ENCODE measurements around the gene CDKN1C. TPM values are rescaled to one million over a fixed set of nuclear protein-coding genes. Genes with fewer than 3 reads are reported as not detected.
A peak's percentile ranks its signal among the peaks of the same experiment; 100 is the strongest.

Gene CDKN1C
- total RNA-seq, 4 donors from 2014 or later = 87.0 to 201 (median 121) TPM

DNA sequence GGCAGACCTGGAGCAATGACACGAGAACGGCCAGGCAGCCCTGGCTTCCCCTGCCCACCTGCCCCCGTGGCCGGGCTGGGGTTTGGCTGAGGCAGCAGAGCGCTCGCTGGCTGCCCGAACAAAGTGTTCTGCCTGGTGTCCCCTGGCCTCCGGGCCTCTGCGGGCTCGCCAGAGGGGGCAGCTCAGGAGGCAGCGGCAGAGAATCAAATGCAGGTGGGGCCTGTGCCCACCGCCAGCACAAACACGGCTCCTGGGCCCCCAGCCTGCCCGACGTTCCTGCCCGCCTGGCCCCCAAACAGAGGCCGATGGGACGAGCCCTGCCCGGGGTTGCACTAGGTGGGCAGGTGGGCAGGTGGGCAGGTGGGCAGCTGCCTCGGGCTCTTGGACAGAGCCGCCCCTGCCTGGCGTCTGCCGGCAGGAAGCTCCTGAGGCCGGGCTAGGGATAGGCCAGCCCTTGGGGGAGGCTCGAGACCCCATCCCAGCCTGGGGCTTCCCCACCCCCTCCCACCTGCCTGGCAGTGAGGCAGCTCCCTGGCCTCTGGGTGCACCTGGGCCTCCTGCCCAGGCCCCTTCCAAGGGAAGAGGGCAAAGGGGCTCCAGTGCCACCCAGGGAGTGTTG lies 46.8 kb downstream of the CDKN1C start:
- no peak overlapping the region for H3K4me3 ChIP-seq
- no peak overlapping the region for H3K27ac ChIP-seq
- ATAC-seq = no peak
- H3K27me3 ChIP-seq = no peaks in the 10 kb centered on the region
- H3K4me1 ChIP-seq = peaks cover 0 to 17% (median 11%) of the 10 kb centered on the region in 3 donors
- TF ChIP-seq POLR2A (IDR thresholded peaks at IDR 0.05) (no peak), POLR2AphosphoS5 (IDR thresholded peaks at IDR 0.05) (no peak), EP300 (IDR thresholded peaks at IDR 0.05) (no peak)
- TF ChIP-seq, protein P1, sequence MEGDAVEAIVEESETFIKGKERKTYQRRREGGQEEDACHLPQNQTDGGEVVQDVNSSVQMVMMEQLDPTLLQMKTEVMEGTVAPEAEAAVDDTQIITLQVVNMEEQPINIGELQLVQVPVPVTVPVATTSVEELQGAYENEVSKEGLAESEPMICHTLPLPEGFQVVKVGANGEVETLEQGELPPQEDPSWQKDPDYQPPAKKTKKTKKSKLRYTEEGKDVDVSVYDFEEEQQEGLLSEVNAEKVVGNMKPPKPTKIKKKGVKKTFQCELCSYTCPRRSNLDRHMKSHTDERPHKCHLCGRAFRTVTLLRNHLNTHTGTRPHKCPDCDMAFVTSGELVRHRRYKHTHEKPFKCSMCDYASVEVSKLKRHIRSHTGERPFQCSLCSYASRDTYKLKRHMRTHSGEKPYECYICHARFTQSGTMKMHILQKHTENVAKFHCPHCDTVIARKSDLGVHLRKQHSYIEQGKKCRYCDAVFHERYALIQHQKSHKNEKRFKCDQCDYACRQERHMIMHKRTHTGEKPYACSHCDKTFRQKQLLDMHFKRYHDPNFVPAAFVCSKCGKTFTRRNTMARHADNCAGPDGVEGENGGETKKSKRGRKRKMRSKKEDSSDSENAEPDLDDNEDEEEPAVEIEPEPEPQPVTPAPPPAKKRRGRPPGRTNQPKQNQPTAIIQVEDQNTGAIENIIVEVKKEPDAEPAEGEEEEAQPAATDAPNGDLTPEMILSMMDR (IDR thresholded peaks at IDR 0.05) = no peak
- 80% methylated on average over 1 of the region's 25 CpGs; no CpG with 5 or more reads in 1 of the 2 donors for WGBS, 2 donors (ENCODE audit: low coverage in 1 of 2)
- no peaks in the 10 kb centered on the region for H3K36me3 ChIP-seq
- H3K9me3 ChIP-seq = no peaks in the 10 kb centered on the region

GRCh38 chr11:2838091-2838490 lies 47.5 kb downstream of the CDKN1C start:
- Histone ChIP-seq H3K36me3 (no peaks in the 10 kb centered on the region), H3K9me3 (no peaks in the 10 kb centered on the region), H3K27ac (no peak overlapping the region), H3K4me1 (peaks cover 0 to 17% (median 11%) of the 10 kb centered on the region in 3 donors), H3K27me3 (no peaks in the 10 kb centered on the region), H3K4me3 (no peak overlapping the region)
- TF ChIP-seq POLR2AphosphoS5 (IDR thresholded peaks at IDR 0.05) (no peak), EP300 (IDR thresholded peaks at IDR 0.05) (no peak), POLR2A (IDR thresholded peaks at IDR 0.05) (no peak)
- TF ChIP-seq, protein P1 (IDR thresholded peaks at IDR 0.05) = no peak
- no peak for ATAC-seq
- 39 to 67% methylated on average over 3 of the region's 11 CpGs for WGBS, 2 donors (ENCODE audit: low coverage in 1 of 2)

GRCh38 chr11:2837651-2838050 lies 47.9 kb downstream of the CDKN1C start:
- Histone ChIP-seq H3K27me3 (no peaks in the 10 kb centered on the region), H3K36me3 (no peaks in the 10 kb centered on the region), H3K9me3 (no peaks in the 10 kb centered on the region), H3K27ac (peak overlapping the region in 2 of 4 donors; percentile 48 to 51), H3K4me3 (no peak overlapping the region), H3K4me1 (peaks cover 0 to 17% (median 11%) of the 10 kb centered on the region in 3 donors)
- TF ChIP-seq POLR2AphosphoS5 (IDR thresholded peaks at IDR 0.05) (no peak), POLR2A (IDR thresholded peaks at IDR 0.05) (no peak), EP300 (IDR thresholded peaks at IDR 0.05) (no peak)
- TF ChIP-seq, protein P1 (IDR thresholded peaks at IDR 0.05) = no peak
- ATAC-seq = no peak
- 80% methylated on average over 1 to 3 of the region's 12 CpGs for WGBS, 2 donors (ENCODE audit: low coverage in 1 of 2)

DNA sequence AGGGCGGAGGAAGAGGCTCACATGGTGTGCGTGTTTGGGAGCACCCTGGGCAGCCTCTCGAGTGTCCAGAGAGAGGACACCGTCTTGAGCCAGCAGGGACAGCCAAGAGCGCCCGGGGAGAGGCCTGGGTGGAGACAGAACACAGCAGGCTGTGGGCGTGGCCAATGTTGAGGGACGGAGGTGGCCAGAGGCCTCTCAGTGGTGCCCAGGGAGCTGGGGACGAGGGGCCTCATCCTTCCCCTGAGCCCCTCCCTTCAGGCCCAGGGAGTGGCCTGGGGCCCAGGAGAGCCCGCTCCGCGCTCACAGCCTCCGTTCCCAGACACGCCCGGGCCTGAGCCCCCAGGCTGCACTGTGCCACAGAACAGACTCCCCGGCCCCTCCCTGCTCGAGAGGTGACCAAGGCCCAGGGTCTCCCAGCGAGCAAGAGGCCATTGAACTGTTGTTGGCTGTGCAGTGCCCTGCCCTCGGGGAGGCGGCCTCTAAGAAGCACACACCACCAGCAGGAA lies 48.4 kb downstream of the CDKN1C start:
- WGBS, 2 donors (ENCODE audit: low coverage in 1 of 2) = 18% methylated on average over 8 of the region's 20 CpGs; no CpG with 5 or more reads in 1 of the 2 donors
- Histone ChIP-seq H3K36me3 (no peaks in the 10 kb centered on the region), H3K27ac (peak overlapping the region in 3 of 4 donors; percentile 48 to 51 (median 50)), H3K4me3 (no peak overlapping the region), H3K9me3 (no peaks in the 10 kb centered on the region), H3K27me3 (no peaks in the 10 kb centered on the region), H3K4me1 (peaks cover 0 to 17% (median 11%) of the 10 kb centered on the region in 3 donors)
- peak; percentile 96 for ATAC-seq
- TF ChIP-seq POLR2A (IDR thresholded peaks at IDR 0.05) = no peak
- TF ChIP-seq, protein P1 (IDR thresholded peaks at IDR 0.05) = peak in 3 of 4 experiments; percentile 39 to 66 (median 57)
